ENCODE data around the gene ASXL1. TPM values are rescaled to one million over a fixed set of nuclear protein-coding genes. Genes with fewer than 3 reads are reported as not detected.
"Not testable (repeated sequence)": the region's sequence is repeated elsewhere in the genome, so short reads cannot be mapped to it uniquely, and the experiment has no call there.

Gene ASXL1
- total and polyA plus RNA-seq, 4 experiments from 2014 or later, result 8.8 to 127 (median 73.1) TPM

- H3K4me3 ChIP-seq (ENCODE audit: low read length in 2 of 2), result no peak overlapping the region
- Mint-ChIP-seq H3K27ac (peak overlapping the region in 2 of 7 donors; percentile 53 to 62), H3K4me1 (peaks cover 31 to 76% (median 56%) of the 10 kb centered on the region in 4 donors), H3K4me3 (no peak overlapping the region), H3K27me3 (no peaks in the 10 kb centered on the region), H3K9me3 (no peaks in the 10 kb centered on the region), H3K36me3 (peaks cover 18 to 30% of the 10 kb centered on the region in 2 donors)
- no peaks in the 10 kb centered on the region for H3K36me3 ChIP-seq (ENCODE audit: insufficient read depth, low read length)
- no peaks in the 10 kb centered on the region for H3K27me3 ChIP-seq (ENCODE audit: insufficient read depth, low read length)
- no peaks in the 10 kb centered on the region for H3K9me3 ChIP-seq (ENCODE audit: control insufficient read depth in 1 of 2, low read length in 2 of 2)
- H3K27ac ChIP-seq (ENCODE audit: low read depth, low read length), result no peak overlapping the region
- DNase-seq, result no peak
- POLR2A ChIA-PET (ENCODE audit: partially characterized antibody), result interaction anchor here (1.2 kb wide), 1 partner anchor 45 kb away, joined by 3 read pairs; no protein-coding TSS in a partner anchor
- intact Hi-C loops (cut with micrococcal nuclease), result no loop called here
- H3K4me1 ChIP-seq (ENCODE audit: insufficient read depth, low read length), result peaks cover 42% of the 10 kb centered on the region
- CTCF ChIA-PET (ENCODE audit: partially characterized antibody), result no interaction called here
Observed at GRCh38 chr20:32404017-32404416, 45.9 kb downstream of the ASXL1 start.

- Mint-ChIP-seq H3K36me3 (peaks cover 9 to 16% of the 10 kb centered on the region in 2 donors), H3K9me3 (no peaks in the 10 kb centered on the region), H3K27me3 (no peaks in the 10 kb centered on the region), H3K4me1 (peaks cover 19 to 60% (median 44%) of the 10 kb centered on the region in 4 donors), H3K27ac (peak overlapping the region; percentile 74 to 97 (median 86)), H3K4me3 (peak overlapping the region in 6 of 8 donors; percentile 62 to 85 (median 79))
- CTCF ChIA-PET (ENCODE audit: partially characterized antibody), result no interaction called here
- no peaks in the 10 kb centered on the region for H3K36me3 ChIP-seq (ENCODE audit: insufficient read depth, low read length)
- H3K27ac ChIP-seq (ENCODE audit: low read depth, low read length), result no peak overlapping the region
- H3K27me3 ChIP-seq (ENCODE audit: insufficient read depth, low read length), result no peaks in the 10 kb centered on the region
- H3K9me3 ChIP-seq (ENCODE audit: control insufficient read depth in 1 of 2, low read length in 2 of 2), result no peaks in the 10 kb centered on the region
- DNase-seq, result no peak
- H3K4me1 ChIP-seq (ENCODE audit: insufficient read depth, low read length), result peaks cover 37% of the 10 kb centered on the region
- intact Hi-C loops (cut with micrococcal nuclease), result loop anchor here (1.0 to 2.0 kb wide), 3 partner anchors 14 to 79 kb away; no protein-coding TSS in a partner anchor
- no peak overlapping the region for H3K4me3 ChIP-seq (ENCODE audit: low read length in 2 of 2)
- POLR2A ChIA-PET (ENCODE audit: partially characterized antibody), result interaction anchor here (0.7 to 1.1 kb wide), 2 partner anchors 78 to 79 kb away, joined by 3 to 8 read pairs; no protein-coding TSS in a partner anchor
Observed at GRCh38 chr20:32406701-32407100, 48.6 kb downstream of the ASXL1 start.

GRCh38 chr20:32407131-32407750 is 49.1 kb downstream of the ASXL1 start:
- ChIA-PET POLR2A (ENCODE audit: partially characterized antibody) (interaction anchor here (1.1 to 1.2 kb wide), 3 partner anchors 15 to 78 kb away, joined by 3 to 4 read pairs (median 4); no protein-coding TSS in a partner anchor), CTCF (ENCODE audit: partially characterized antibody) (interaction anchor here (0.7 to 0.9 kb wide), 2 partner anchors 10 to 11 kb away, joined by 3 read pairs; no protein-coding TSS in a partner anchor)
- peaks cover 9 to 17% of the 10 kb centered on the region in 2 donors for H3K36me3 Mint-ChIP-seq
- not testable (repeated sequence) for H3K27me3 ChIP-seq (ENCODE audit: insufficient read depth, low read length); H3K27me3 Mint-ChIP-seq; H3K27ac ChIP-seq (ENCODE audit: low read depth, low read length); H3K36me3 ChIP-seq (ENCODE audit: insufficient read depth, low read length); H3K4me3 ChIP-seq (ENCODE audit: low read length in 2 of 2); H3K9me3 Mint-ChIP-seq; H3K9me3 ChIP-seq (ENCODE audit: control insufficient read depth in 1 of 2, low read length in 2 of 2)
- peak; percentile 68 to 79 (median 69) for DNase-seq
- H3K4me3 Mint-ChIP-seq, result peak overlapping the region; percentile 62 to 85 (median 76)
- H3K27ac Mint-ChIP-seq, result peak overlapping the region; percentile 74 to 97 (median 86)
- peaks cover 42% of the 10 kb centered on the region for H3K4me1 ChIP-seq (ENCODE audit: insufficient read depth, low read length)
- H3K4me1 Mint-ChIP-seq, result peaks cover 23 to 65% (median 47%) of the 10 kb centered on the region in 4 donors
- intact Hi-C loops (cut with micrococcal nuclease), result loop anchor here (1.0 to 2.0 kb wide), 3 partner anchors 14 to 78 kb away; no protein-coding TSS in a partner anchor

GRCh38 chr20:32411955-32412706 is 54.0 kb downstream of the ASXL1 start:
- peaks cover 37 to 62% (median 54%) of the 10 kb centered on the region in 4 donors for H3K4me1 Mint-ChIP-seq
- no peaks in the 10 kb centered on the region for H3K36me3 ChIP-seq (ENCODE audit: insufficient read depth, low read length)
- CTCF ChIA-PET (ENCODE audit: partially characterized antibody), result interaction anchor here (0.7 kb wide), 1 partner anchor 104 kb away, joined by 3 read pairs; no protein-coding TSS in a partner anchor
- no peak for DNase-seq
- intact Hi-C loops (cut with micrococcal nuclease), result no loop called here
- no peak overlapping the region for H3K4me3 Mint-ChIP-seq
- peaks cover 0 to 2% (median 0%) of the 10 kb centered on the region in 8 donors for H3K9me3 Mint-ChIP-seq
- peak overlapping the region in 3 of 7 donors; percentile 8 to 59 (median 42) for H3K27ac Mint-ChIP-seq
- H3K9me3 ChIP-seq (ENCODE audit: control insufficient read depth in 1 of 2, low read length in 2 of 2), result no peaks in the 10 kb centered on the region
- H3K27me3 Mint-ChIP-seq, result no peaks in the 10 kb centered on the region
- no peak overlapping the region for H3K4me3 ChIP-seq (ENCODE audit: low read length in 2 of 2)
- POLR2A ChIA-PET (ENCODE audit: partially characterized antibody), result no interaction called here
- peaks cover 17 to 22% of the 10 kb centered on the region in 2 donors for H3K36me3 Mint-ChIP-seq
- peaks cover 46% of the 10 kb centered on the region for H3K4me1 ChIP-seq (ENCODE audit: insufficient read depth, low read length)
- no peak overlapping the region for H3K27ac ChIP-seq (ENCODE audit: low read depth, low read length)
- H3K27me3 ChIP-seq (ENCODE audit: insufficient read depth, low read length), result no peaks in the 10 kb centered on the region

GRCh38 chr20:32415494-32415893 is 57.4 kb downstream of the ASXL1 start:
- H3K4me1 Mint-ChIP-seq, result peaks cover 40 to 64% (median 47%) of the 10 kb centered on the region in 4 donors
- no peaks in the 10 kb centered on the region for H3K27me3 Mint-ChIP-seq
- H3K36me3 Mint-ChIP-seq, result peaks cover 21 to 23% of the 10 kb centered on the region in 2 donors
- H3K4me1 ChIP-seq (ENCODE audit: insufficient read depth, low read length), result peaks cover 33% of the 10 kb centered on the region
- CTCF ChIA-PET (ENCODE audit: partially characterized antibody), result no interaction called here
- intact Hi-C loops (cut with micrococcal nuclease), result no loop called here
- no peaks in the 10 kb centered on the region for H3K36me3 ChIP-seq (ENCODE audit: insufficient read depth, low read length)
- H3K9me3 ChIP-seq (ENCODE audit: control insufficient read depth in 1 of 2, low read length in 2 of 2), result no peaks in the 10 kb centered on the region
- no peak overlapping the region for H3K27ac ChIP-seq (ENCODE audit: low read depth, low read length)
- peak overlapping the region in 4 of 7 donors; percentile 3 to 78 (median 39) for H3K27ac Mint-ChIP-seq
- no peaks in the 10 kb centered on the region for H3K27me3 ChIP-seq (ENCODE audit: insufficient read depth, low read length)
- H3K9me3 Mint-ChIP-seq, result peaks cover 0 to 4% (median 0%) of the 10 kb centered on the region in 8 donors
- no peak for DNase-seq
- H3K4me3 ChIP-seq (ENCODE audit: low read length in 2 of 2), result no peak overlapping the region
- peak overlapping the region in 2 of 8 donors; percentile 0 to 46 for H3K4me3 Mint-ChIP-seq
- POLR2A ChIA-PET (ENCODE audit: partially characterized antibody), result no interaction called here

- peaks cover 24 to 25% of the 10 kb centered on the region in 2 donors for H3K36me3 Mint-ChIP-seq
- Histone ChIP-seq H3K4me3 (ENCODE audit: low read length in 2 of 2) (no peak overlapping the region), H3K27me3 (ENCODE audit: insufficient read depth, low read length) (no peaks in the 10 kb centered on the region), H3K4me1 (ENCODE audit: insufficient read depth, low read length) (peaks cover 33% of the 10 kb centered on the region), H3K36me3 (ENCODE audit: insufficient read depth, low read length) (no peaks in the 10 kb centered on the region), H3K27ac (ENCODE audit: low read depth, low read length) (no peak overlapping the region), H3K9me3 (ENCODE audit: control insufficient read depth in 1 of 2, low read length in 2 of 2) (no peaks in the 10 kb centered on the region)
- ChIA-PET POLR2A (ENCODE audit: partially characterized antibody) (no interaction called here), CTCF (ENCODE audit: partially characterized antibody) (interaction anchor here (0.5 to 1.3 kb wide), 3 partner anchors 9 to 24 kb away, joined by 3 to 6 read pairs (median 3); no protein-coding TSS in a partner anchor)
- no peaks in the 10 kb centered on the region for H3K27me3 Mint-ChIP-seq
- peak overlapping the region in 2 of 7 donors; percentile 61 to 74 for H3K27ac Mint-ChIP-seq
- peak overlapping the region in 1 of 8 donors; percentile 40 for H3K4me3 Mint-ChIP-seq
- no peak for DNase-seq
- intact Hi-C loops (cut with micrococcal nuclease), result no loop called here
- H3K9me3 Mint-ChIP-seq, result peaks cover 0 to 4% (median 0%) of the 10 kb centered on the region in 8 donors
- H3K4me1 Mint-ChIP-seq, result peaks cover 42 to 64% (median 47%) of the 10 kb centered on the region in 4 donors
Observed at GRCh38 chr20:32416206-32416605, 58.1 kb downstream of the ASXL1 start.

Measured in CD4-positive, alpha-beta memory T cell (primary cell).